Progenitor cell of endocrine pancreas (in vitro differentiated cells): Measurements from ENCODE around the gene CFAP97D1. TPM values are rescaled to one million over a fixed set of nuclear protein-coding genes. Genes with fewer than 3 reads are reported as not detected.

Experiments used
- total RNA-seq: library from RNA; stranded (reverse); gene quantifications from 2 replicates; pipeline ENCODE4 v1.2.1, GENCODE V29; 2021

The CFAP97D1 gene
- total RNA-seq, 1 donor from 2014 or later: not detected

Other genes starting within 250 kb of the CFAP97D1 start
- 79.5 and 84.3 TPM in 2 replicates for gene ETV4, start 234.1 kb upstream of the CFAP97D1 start, total RNA-seq
- gene MEOX1, start 118.5 kb upstream of the CFAP97D1 start, total RNA-seq: 1.1 and 1.2 TPM in 2 replicates
- gene SOST, start 21.6 kb upstream of the CFAP97D1 start, total RNA-seq: 0.42 and 0.43 TPM in 2 replicates
- gene DUSP3, start 1.5 kb upstream of the CFAP97D1 start, total RNA-seq: 58.0 and 58.3 TPM in 2 replicates
- gene MPP3, start 52.7 kb downstream of the CFAP97D1 start, total RNA-seq: 12.6 and 13.2 TPM in 2 replicates
- gene CD300LG, start 66.7 kb downstream of the CFAP97D1 start, total RNA-seq: not detected in 2 replicates
- 5.4 and 6.4 TPM in 2 replicates for gene MPP2, start 127.1 kb downstream of the CFAP97D1 start, total RNA-seq
- gene PPY, start 162.0 kb downstream of the CFAP97D1 start, total RNA-seq: 0.78 TPM in 1 of 2 replicates, not detected in the other
- gene PYY, start 173.5 kb downstream of the CFAP97D1 start, total RNA-seq: 0.84 and 1.1 TPM in 2 replicates
- gene NAGS, start 224.2 kb downstream of the CFAP97D1 start, total RNA-seq: 0.69 and 0.89 TPM in 2 replicates
- 27.5 and 28.9 TPM in 2 replicates for gene TMEM101, start 234.5 kb downstream of the CFAP97D1 start, total RNA-seq